K562 (cell line): ENCODE data around the gene ATP6V0E1. TPM values are rescaled to one million over a fixed set of nuclear protein-coding genes. Genes with fewer than 3 reads are reported as not detected.

Experiments used
- DIDO1 ChIP-seq: fragments of 450-650 bp; IDR thresholded peaks from 2 replicates; pipeline ENCODE4 v1.6.1; 2016; ENCODE audit warnings: low read depth, missing biosample characterization, missing genetic modification characterization
- ETS2 ChIP-seq: IDR thresholded peaks from 2 replicates; pipeline ENCODE4 v1.6.1; 2016; ENCODE audit warnings: borderline replicate concordance, missing genetic modification characterization, mild to moderate bottlenecking, moderate library complexity, missing compliant biosample characterization; ENCODE audit not compliant: poor library complexity, severe bottlenecking
- FIP1L1 ChIP-seq: fragments of 200-400 bp; formaldehyde crosslinking; IDR thresholded peaks from 2 replicates; pipeline ENCODE4 v1.6.1; 2018; ENCODE audit warnings: mild to moderate bottlenecking, low read depth, low read length; ENCODE audit not compliant: poor library complexity, severe bottlenecking
- JUNB ChIP-seq: fragments of 450-650 bp; formaldehyde crosslinking; conservative IDR thresholded peaks from 2 replicates; pipeline ENCODE4 v1.4.0; 2020; ENCODE audit warnings: mild to moderate bottlenecking
- SLC30A9 ChIP-seq: fragments of 250-450 bp; sonication (Bioruptor Pico); IDR thresholded peaks from 2 replicates; pipeline ENCODE4 v1.8.0; 2022; ENCODE audit warnings: mild to moderate bottlenecking, moderate library complexity
- TCF7L2 ChIP-seq: fragments of 150-350 bp; IDR thresholded peaks from 2 replicates; pipeline ENCODE4 v1.6.1; 2016; ENCODE audit warnings: low read depth, mild to moderate bottlenecking, low read length, moderate library complexity
- ZNF445 ChIP-seq: fragments of 250-450 bp; sonication (Bioruptor Pico); IDR thresholded peaks from 2 replicates; pipeline ENCODE4 v1.4.0; 2020; ENCODE audit warnings: low read depth, mild to moderate bottlenecking, moderate library complexity
- ZNF780A ChIP-seq: fragments of 250-450 bp; sonication (Bioruptor Pico); IDR thresholded peaks from 2 replicates; pipeline ENCODE4 v1.5.0; 2021; ENCODE audit warnings: mild to moderate bottlenecking
- polyA plus RNA-seq, 8 experiments: library from polyadenylated mRNA; depleted of rRNA in 4 of 8; stranded (reverse) in 5 of 8; unstranded in 3 of 8; fragments of >200 nt; fragmentation: Nextera tagmentation in 2 of 8; fragmentation: Illumina TruSeq in 1 of 8; extraction: Ambion mirVana in 2 of 8; extraction: Trizol in 1 of 8; gene quantifications; 2 replicates each; pipeline versions ENCODE4 v1.2.1 to v1.2.3, GENCODE V29; 2011 to 2014; ENCODE audit warnings: inconsistent platforms in 1 of 8, missing spikeins in 1 of 8
- total RNA-seq, 7 experiments: library from RNA; depleted of rRNA in 6 of 7; stranded (reverse); fragments of >200 nt in 6 of 7; fragmentation: Illumina TruSeq in 2 of 7; extraction: Trizol in 2 of 7; gene quantifications; 2 replicates each; pipeline versions ENCODE4 v1.2.1 to v1.2.3, GENCODE V29; 2011 to 2021; ENCODE audit warnings: low replicate concordance in 1 of 7
- TF ChIP-seq, protein P1 (sequence below): fragments of 450-650 bp; formaldehyde crosslinking; IDR thresholded peaks from 2 replicates; pipeline ENCODE4 v1.4.0; 2020; ENCODE audit warnings: mild to moderate bottlenecking, mixed read lengths
- TF ChIP-seq, protein P2 (sequence below): fragments of 250-450 bp; sonication (Bioruptor Pico); IDR thresholded peaks from 2 replicates; pipeline ENCODE4 v1.8.0; 2021; ENCODE audit warnings: borderline replicate concordance, mild to moderate bottlenecking, moderate library complexity; ENCODE audit not compliant: poor library complexity, severe bottlenecking
- TF ChIP-seq, protein P3 (sequence below): fragments of 450-650 bp; IDR thresholded peaks from 2 replicates; pipeline ENCODE4 v1.6.1; 2016; ENCODE audit warnings: low read depth
- TF ChIP-seq, protein P4 (sequence below): sonication (generic); formaldehyde crosslinking; IDR thresholded peaks from 2 replicates; pipeline ENCODE4 v1.8.1; 2022; ENCODE audit warnings: missing genetic modification reagents

The ATP6V0E1 gene
- total and polyA plus RNA-seq, 9 of the 15 experiments (the other 6 are each of a cell fraction or from before 2014, with no cell fraction given), result 63.8 to 395 (median 112) TPM

DNA sequence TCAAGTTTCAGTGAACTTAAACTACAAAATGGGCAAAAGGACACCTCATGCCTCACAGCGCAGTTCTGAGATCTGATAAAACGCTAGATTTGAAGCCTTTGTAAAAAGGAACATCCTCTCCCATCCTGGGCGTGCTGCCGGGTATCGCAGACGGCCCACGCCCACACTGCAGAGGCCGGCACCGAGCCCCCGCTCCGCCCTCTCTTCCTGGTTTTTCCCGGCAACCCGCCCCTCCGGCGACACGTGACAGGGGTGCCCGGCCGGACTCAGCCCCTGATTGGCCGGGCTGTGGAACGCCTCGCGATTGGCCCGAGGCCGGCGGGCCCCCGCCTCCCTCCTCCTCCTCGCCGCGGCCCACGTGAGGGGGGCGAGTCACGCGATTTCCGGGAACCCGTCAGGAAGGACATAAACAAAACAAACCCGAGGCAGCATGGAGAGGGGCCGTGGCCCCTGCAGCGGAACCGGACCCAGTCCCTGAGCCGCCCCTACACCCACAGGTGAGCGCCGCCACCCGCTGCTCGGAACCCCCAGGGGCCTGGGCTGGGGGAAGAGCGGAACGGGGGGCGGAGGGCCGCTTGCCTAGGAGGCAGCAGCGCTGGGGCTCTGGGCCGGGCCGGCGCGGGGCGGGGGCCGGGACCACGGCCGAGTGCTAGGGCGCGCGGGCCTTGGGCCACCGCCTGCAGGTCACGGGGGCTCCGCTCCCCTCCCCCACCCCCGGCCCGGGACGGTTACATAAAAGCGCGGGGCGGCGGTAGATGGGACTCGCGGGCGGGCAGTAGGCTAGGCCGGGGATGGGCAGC, 72.6 kb downstream of the ATP6V0E1 start, which contains the start of gene CREBRF (continued):
- TF ChIP-seq, protein P1, sequence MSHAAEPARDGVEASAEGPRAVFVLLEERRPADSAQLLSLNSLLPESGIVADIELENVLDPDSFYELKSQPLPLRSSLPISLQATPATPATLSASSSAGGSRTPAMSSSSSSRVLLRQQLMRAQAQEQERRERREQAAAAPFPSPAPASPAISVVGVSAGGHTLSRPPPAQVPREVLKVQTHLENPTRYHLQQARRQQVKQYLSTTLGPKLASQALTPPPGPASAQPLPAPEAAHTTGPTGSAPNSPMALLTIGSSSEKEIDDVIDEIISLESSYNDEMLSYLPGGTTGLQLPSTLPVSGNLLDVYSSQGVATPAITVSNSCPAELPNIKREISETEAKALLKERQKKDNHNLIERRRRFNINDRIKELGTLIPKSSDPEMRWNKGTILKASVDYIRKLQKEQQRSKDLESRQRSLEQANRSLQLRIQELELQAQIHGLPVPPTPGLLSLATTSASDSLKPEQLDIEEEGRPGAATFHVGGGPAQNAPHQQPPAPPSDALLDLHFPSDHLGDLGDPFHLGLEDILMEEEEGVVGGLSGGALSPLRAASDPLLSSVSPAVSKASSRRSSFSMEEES (CRISPR knock-in tag), result peak; percentile 94
- no peak for TF ChIP-seq JUNB (CRISPR knock-in tag)
- TF ChIP-seq, protein P2, sequence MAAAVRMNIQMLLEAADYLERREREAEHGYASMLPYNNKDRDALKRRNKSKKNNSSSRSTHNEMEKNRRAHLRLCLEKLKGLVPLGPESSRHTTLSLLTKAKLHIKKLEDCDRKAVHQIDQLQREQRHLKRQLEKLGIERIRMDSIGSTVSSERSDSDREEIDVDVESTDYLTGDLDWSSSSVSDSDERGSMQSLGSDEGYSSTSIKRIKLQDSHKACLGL (CRISPR knock-in tag), result no peak
- TF ChIP-seq, protein P3, sequence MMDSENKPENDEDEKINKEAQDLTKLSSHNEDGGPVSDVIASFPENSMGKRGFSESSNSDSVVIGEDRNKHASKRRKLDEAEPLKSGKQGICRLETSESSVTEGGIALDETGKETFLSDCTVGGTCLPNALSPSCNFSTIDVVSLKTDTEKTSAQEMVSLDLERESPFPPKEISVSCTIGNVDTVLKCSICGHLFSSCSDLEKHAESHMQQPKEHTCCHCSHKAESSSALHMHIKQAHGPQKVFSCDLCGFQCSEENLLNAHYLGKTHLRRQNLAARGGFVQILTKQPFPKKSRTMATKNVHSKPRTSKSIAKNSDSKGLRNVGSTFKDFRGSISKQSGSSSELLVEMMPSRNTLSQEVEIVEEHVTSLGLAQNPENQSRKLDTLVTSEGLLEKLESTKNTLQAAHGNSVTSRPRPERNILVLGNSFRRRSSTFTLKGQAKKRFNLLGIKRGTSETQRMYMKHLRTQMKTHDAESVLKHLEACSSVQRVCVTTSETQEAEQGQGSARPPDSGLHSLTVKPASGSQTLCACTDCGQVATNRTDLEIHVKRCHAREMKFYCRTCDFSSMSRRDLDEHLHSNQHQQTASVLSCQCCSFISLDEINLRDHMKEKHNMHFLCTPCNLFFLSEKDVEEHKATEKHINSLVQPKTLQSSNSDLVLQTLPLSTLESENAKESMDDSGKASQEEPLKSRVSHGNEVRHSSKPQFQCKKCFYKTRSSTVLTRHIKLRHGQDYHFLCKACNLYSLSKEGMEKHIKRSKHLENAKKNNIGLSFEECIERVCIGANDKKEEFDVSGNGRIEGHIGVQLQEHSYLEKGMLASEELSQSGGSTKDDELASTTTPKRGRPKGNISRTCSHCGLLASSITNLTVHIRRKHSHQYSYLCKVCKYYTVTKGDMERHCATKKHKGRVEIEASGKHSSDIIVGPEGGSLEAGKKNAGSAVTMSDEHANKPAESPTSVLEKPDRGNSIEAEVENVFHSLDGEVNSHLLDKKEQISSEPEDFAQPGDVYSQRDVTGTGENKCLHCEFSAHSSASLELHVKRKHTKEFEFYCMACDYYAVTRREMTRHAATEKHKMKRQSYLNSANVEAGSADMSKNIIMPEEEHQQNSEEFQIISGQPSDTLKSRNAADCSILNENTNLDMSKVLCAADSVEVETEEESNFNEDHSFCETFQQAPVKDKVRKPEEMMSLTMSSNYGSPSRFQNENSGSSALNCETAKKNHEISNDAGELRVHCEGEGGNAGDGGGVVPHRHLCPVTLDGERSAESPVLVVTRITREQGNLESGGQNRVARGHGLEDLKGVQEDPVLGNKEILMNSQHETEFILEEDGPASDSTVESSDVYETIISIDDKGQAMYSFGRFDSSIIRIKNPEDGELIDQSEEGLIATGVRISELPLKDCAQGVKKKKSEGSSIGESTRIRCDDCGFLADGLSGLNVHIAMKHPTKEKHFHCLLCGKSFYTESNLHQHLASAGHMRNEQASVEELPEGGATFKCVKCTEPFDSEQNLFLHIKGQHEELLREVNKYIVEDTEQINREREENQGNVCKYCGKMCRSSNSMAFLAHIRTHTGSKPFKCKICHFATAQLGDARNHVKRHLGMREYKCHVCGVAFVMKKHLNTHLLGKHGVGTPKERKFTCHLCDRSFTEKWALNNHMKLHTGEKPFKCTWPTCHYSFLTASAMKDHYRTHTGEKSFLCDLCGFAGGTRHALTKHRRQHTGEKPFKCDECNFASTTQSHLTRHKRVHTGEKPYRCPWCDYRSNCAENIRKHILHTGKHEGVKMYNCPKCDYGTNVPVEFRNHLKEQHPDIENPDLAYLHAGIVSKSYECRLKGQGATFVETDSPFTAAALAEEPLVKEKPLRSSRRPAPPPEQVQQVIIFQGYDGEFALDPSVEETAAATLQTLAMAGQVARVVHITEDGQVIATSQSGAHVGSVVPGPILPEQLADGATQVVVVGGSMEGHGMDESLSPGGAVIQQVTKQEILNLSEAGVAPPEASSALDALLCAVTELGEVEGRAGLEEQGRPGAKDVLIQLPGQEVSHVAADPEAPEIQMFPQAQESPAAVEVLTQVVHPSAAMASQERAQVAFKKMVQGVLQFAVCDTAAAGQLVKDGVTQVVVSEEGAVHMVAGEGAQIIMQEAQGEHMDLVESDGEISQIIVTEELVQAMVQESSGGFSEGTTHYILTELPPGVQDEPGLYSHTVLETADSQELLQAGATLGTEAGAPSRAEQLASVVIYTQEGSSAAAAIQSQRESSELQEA, result no peak
- no peak for TF ChIP-seq ZNF780A (CRISPR knock-in tag)
- no peak for TF ChIP-seq SLC30A9
- no peak for TF ChIP-seq FIP1L1
- TF ChIP-seq ZNF445 (CRISPR knock-in tag), result no peak
- TF ChIP-seq ETS2 (tag), result no peak
- no peak for TF ChIP-seq TCF7L2
- TF ChIP-seq, protein P4, sequence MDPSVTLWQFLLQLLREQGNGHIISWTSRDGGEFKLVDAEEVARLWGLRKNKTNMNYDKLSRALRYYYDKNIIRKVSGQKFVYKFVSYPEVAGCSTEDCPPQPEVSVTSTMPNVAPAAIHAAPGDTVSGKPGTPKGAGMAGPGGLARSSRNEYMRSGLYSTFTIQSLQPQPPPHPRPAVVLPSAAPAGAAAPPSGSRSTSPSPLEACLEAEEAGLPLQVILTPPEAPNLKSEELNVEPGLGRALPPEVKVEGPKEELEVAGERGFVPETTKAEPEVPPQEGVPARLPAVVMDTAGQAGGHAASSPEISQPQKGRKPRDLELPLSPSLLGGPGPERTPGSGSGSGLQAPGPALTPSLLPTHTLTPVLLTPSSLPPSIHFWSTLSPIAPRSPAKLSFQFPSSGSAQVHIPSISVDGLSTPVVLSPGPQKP, result no peak
- no peak for TF ChIP-seq DIDO1 (tag)
